Measurements from ENCODE around the gene ZNHIT6. TPM values are rescaled to one million over a fixed set of nuclear protein-coding genes. Genes with fewer than 3 reads are reported as not detected.
A peak's percentile ranks its signal among the peaks of the same experiment; 100 is the strongest.

The ZNHIT6 gene
- total RNA-seq, 2 donors from 2014 or later: 18.8 to 24.0 TPM

DNA sequence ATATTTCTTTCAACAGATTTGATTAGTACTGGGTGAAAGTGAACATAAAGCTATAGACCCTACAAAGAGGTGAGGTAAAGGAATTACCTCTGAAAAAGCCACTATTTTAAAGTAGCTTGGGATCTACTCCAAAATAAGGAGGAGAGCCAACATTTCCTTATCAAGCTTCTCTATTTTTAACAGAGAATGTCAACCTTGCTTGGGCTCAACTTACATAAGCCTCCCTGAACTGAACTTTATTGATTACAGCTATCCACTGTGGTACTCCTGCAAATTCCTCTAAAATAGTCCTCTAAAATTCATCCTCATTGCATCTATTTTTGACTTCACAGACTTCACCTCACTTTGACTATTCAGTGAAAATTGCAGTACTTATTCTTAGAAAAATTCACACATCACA, 10.3 kb downstream of the ZNHIT6 start:
- ATAC-seq (replicated peaks in 1 of 2): no peak
- DNase-seq: no peak
- H3K4me3 Mint-ChIP-seq: no peak overlapping the region
- no peaks in the 10 kb centered on the region for H3K9me3 Mint-ChIP-seq
- H3K36me3 Mint-ChIP-seq (ENCODE audit: insufficient read depth in 2 of 2): peaks cover 0 to 19% of the 10 kb centered on the region in 2 donors
- peaks cover 4% of the 10 kb centered on the region for H3K4me1 Mint-ChIP-seq (ENCODE audit: low read depth)
- H3K27me3 Mint-ChIP-seq (ENCODE audit: low read depth): no peaks in the 10 kb centered on the region
- H3K27ac Mint-ChIP-seq: no peak overlapping the region

DNA sequence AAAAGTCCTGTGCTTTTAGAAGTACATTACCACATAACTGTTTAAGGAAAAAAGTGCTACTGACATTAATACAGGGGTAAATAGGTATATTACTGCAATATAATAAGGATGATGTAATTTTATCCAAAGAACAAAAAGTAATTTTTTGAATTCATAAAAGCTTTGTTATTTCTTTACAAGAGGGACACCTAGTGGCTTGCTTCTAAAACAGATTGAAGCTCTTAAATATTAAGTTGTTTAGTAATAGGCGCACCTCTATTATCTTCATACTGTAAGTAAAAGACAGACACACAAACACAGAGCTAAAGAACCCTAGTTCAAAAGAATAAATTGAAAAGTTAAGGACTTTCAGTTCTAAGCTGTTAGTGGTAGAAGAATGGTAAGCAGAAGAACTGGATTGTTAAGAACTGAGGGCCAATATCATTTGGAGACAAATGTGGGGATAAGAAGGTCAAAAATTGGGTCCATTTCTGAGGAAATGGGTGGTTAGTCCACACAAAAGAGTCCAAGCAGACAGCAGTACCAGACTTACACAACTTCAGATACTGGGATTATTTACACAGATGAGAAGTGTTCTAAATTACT, 15.4 kb downstream of the ZNHIT6 start:
- Mint-ChIP-seq H3K36me3 (ENCODE audit: insufficient read depth in 2 of 2) (peaks cover 0 to 15% of the 10 kb centered on the region in 2 donors), H3K27ac (peak overlapping the region; percentile 69), H3K4me3 (no peak overlapping the region), H3K4me1 (ENCODE audit: low read depth) (no peaks in the 10 kb centered on the region), H3K27me3 (ENCODE audit: low read depth) (no peaks in the 10 kb centered on the region), H3K9me3 (no peaks in the 10 kb centered on the region)
- DNase-seq (no peak), ATAC-seq (replicated peaks in 1 of 2) (no peak)

GRCh38 chr1:85689775-85690404, 18.3 kb downstream of the ZNHIT6 start:
- Mint-ChIP-seq H3K4me3 (no peak overlapping the region), H3K9me3 (no peaks in the 10 kb centered on the region), H3K27me3 (ENCODE audit: low read depth) (no peaks in the 10 kb centered on the region), H3K36me3 (ENCODE audit: insufficient read depth in 2 of 2) (peaks cover 3 to 13% of the 10 kb centered on the region in 2 donors), H3K4me1 (ENCODE audit: low read depth) (no peaks in the 10 kb centered on the region), H3K27ac (no peak overlapping the region)
- ATAC-seq (replicated peaks in 1 of 2) (no peak), DNase-seq (no peak)

GRCh38 chr1:85683292-85684025, 24.8 kb downstream of the ZNHIT6 start:
- Mint-ChIP-seq H3K4me3 (no peak overlapping the region), H3K9me3 (no peaks in the 10 kb centered on the region), H3K36me3 (ENCODE audit: insufficient read depth in 2 of 2) (peaks cover 5% of the 10 kb centered on the region in 2 donors), H3K27me3 (ENCODE audit: low read depth) (no peaks in the 10 kb centered on the region), H3K4me1 (ENCODE audit: low read depth) (no peaks in the 10 kb centered on the region), H3K27ac (no peak overlapping the region)
- DNase-seq: no peak
- ATAC-seq (replicated peaks in 1 of 2): no peak

GRCh38 chr1:85681087-85681486, 27.1 kb downstream of the ZNHIT6 start:
- DNase-seq: no peak
- Mint-ChIP-seq H3K27me3 (ENCODE audit: low read depth) (no peaks in the 10 kb centered on the region), H3K9me3 (no peaks in the 10 kb centered on the region), H3K4me1 (ENCODE audit: low read depth) (no peaks in the 10 kb centered on the region), H3K36me3 (ENCODE audit: insufficient read depth in 2 of 2) (peaks cover 1 to 3% of the 10 kb centered on the region in 2 donors), H3K27ac (no peak overlapping the region), H3K4me3 (no peak overlapping the region)
- no peak for ATAC-seq (replicated peaks in 1 of 2)

GRCh38 chr1:85678193-85678592, 30.0 kb downstream of the ZNHIT6 start:
- Mint-ChIP-seq H3K27ac (no peak overlapping the region), H3K4me3 (no peak overlapping the region), H3K9me3 (no peaks in the 10 kb centered on the region), H3K27me3 (ENCODE audit: low read depth) (no peaks in the 10 kb centered on the region), H3K36me3 (ENCODE audit: insufficient read depth in 2 of 2) (peaks cover 3 to 5% of the 10 kb centered on the region in 2 donors), H3K4me1 (ENCODE audit: low read depth) (no peaks in the 10 kb centered on the region)
- ATAC-seq (replicated peaks in 1 of 2) (no peak), DNase-seq (no peak)

DNA sequence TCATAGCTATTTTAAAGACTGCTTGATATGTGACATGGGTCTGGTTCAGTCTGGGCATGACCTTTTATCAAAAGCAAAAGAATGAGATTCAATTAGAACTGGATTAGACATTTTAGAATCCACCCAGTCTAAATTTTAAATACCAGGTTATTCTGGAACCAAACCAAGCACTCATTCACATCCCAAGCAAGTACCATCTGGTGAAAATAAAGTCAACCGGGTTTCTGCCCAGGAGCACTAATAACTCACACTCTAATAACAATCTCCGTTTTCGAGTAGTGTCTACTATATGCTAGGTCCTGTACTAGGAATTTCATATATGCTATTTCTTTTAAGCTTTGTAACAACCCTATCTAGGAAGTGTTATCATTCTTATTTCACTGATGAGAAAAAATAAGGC, 30.6 kb downstream of the ZNHIT6 start:
- ATAC-seq (replicated peaks in 1 of 2) (no peak), DNase-seq (no peak)
- no peaks in the 10 kb centered on the region for H3K27me3 Mint-ChIP-seq (ENCODE audit: low read depth)
- H3K9me3 Mint-ChIP-seq: no peaks in the 10 kb centered on the region
- no peaks in the 10 kb centered on the region for H3K4me1 Mint-ChIP-seq (ENCODE audit: low read depth)
- no peak overlapping the region for H3K27ac Mint-ChIP-seq
- H3K4me3 Mint-ChIP-seq: no peak overlapping the region
- H3K36me3 Mint-ChIP-seq (ENCODE audit: insufficient read depth in 2 of 2): peaks cover 3 to 5% of the 10 kb centered on the region in 2 donors

GRCh38 chr1:85672031-85672660, 36.1 kb downstream of the ZNHIT6 start:
- DNase-seq (no peak), ATAC-seq (replicated peaks in 1 of 2) (no peak)
- H3K4me3 Mint-ChIP-seq: no peak overlapping the region
- H3K27me3 Mint-ChIP-seq (ENCODE audit: low read depth): no peaks in the 10 kb centered on the region
- no peak overlapping the region for H3K27ac Mint-ChIP-seq
- peaks cover 6 to 26% of the 10 kb centered on the region in 2 donors for H3K36me3 Mint-ChIP-seq (ENCODE audit: insufficient read depth in 2 of 2)
- H3K9me3 Mint-ChIP-seq: no peaks in the 10 kb centered on the region
- H3K4me1 Mint-ChIP-seq (ENCODE audit: low read depth): no peaks in the 10 kb centered on the region

GRCh38 chr1:85665932-85666331, 42.3 kb downstream of the ZNHIT6 start:
- Mint-ChIP-seq H3K9me3 (no peaks in the 10 kb centered on the region), H3K27me3 (ENCODE audit: low read depth) (no peaks in the 10 kb centered on the region), H3K36me3 (ENCODE audit: insufficient read depth in 2 of 2) (peaks cover 6 to 24% of the 10 kb centered on the region in 2 donors), H3K4me3 (no peak overlapping the region), H3K4me1 (ENCODE audit: low read depth) (no peaks in the 10 kb centered on the region), H3K27ac (no peak overlapping the region)
- ATAC-seq (replicated peaks in 1 of 2): no peak
- no peak for DNase-seq

GRCh38 chr1:85663382-85663781, 44.9 kb downstream of the ZNHIT6 start:
- Mint-ChIP-seq H3K27ac (no peak overlapping the region), H3K4me3 (no peak overlapping the region), H3K9me3 (no peaks in the 10 kb centered on the region), H3K27me3 (ENCODE audit: low read depth) (no peaks in the 10 kb centered on the region), H3K36me3 (ENCODE audit: insufficient read depth in 2 of 2) (peaks cover 5 to 8% of the 10 kb centered on the region in 2 donors), H3K4me1 (ENCODE audit: low read depth) (no peaks in the 10 kb centered on the region)
- DNase-seq: no peak
- no peak for ATAC-seq (replicated peaks in 1 of 2)

- ATAC-seq (replicated peaks in 1 of 2): no peak
- Mint-ChIP-seq H3K4me3 (no peak overlapping the region), H3K27ac (no peak overlapping the region), H3K9me3 (no peaks in the 10 kb centered on the region), H3K27me3 (ENCODE audit: low read depth) (no peaks in the 10 kb centered on the region), H3K36me3 (ENCODE audit: insufficient read depth in 2 of 2) (peaks cover 4 to 6% of the 10 kb centered on the region in 2 donors), H3K4me1 (ENCODE audit: low read depth) (no peaks in the 10 kb centered on the region)
- no peak for DNase-seq
Measured at GRCh38 chr1:85661767-85662166, 46.5 kb downstream of the ZNHIT6 start.

DNA sequence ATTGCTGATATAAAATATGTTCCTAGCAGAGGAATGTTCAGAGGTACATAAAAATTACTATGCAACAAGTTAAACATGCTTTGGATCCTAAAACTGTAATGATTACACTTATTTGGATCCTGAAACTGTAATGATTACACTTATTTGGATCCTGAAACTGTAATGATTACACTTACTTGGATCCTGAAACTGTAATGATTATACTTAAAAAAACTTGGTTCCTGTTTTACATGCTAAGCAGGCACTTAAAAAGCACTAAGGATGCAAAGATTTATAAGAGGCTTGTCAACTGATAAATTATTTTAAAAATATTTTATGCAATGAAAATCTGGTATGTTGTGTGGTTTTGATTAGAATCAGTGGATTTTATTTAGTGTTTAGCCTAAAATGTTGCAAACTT, 47.7 kb downstream of the ZNHIT6 start:
- Mint-ChIP-seq H3K36me3 (ENCODE audit: insufficient read depth in 2 of 2) (peaks cover 4 to 9% of the 10 kb centered on the region in 2 donors), H3K4me1 (ENCODE audit: low read depth) (no peaks in the 10 kb centered on the region), H3K4me3 (no peak overlapping the region), H3K27me3 (ENCODE audit: low read depth) (no peaks in the 10 kb centered on the region), H3K27ac (no peak overlapping the region), H3K9me3 (no peaks in the 10 kb centered on the region)
- no peak for DNase-seq
- ATAC-seq (replicated peaks in 1 of 2): no peak

DNA sequence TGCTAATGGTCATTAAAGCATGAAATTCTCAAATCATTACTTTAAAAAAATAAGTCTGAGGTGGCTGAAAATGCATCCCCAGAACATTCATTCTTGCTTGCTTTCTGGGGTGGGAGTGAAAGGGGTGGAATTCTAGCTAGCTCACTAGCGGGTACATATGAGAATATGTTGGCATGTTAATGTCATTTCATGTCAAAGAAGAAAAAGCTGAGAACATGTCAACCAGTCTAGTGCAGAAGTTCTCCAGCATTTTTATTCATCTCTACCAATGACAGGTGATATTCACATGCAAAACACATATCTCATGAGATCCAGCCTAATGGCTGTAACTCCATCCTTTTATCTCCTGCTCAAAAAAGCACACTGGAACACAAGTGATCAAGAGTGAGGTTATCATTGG, 49.1 kb downstream of the ZNHIT6 start:
- DNase-seq: no peak
- ATAC-seq (replicated peaks in 1 of 2): no peak
- Mint-ChIP-seq H3K9me3 (no peaks in the 10 kb centered on the region), H3K36me3 (ENCODE audit: insufficient read depth in 2 of 2) (peaks cover 5 to 14% of the 10 kb centered on the region in 2 donors), H3K27ac (no peak overlapping the region), H3K4me3 (no peak overlapping the region), H3K27me3 (ENCODE audit: low read depth) (no peaks in the 10 kb centered on the region), H3K4me1 (ENCODE audit: low read depth) (peaks cover 10% of the 10 kb centered on the region)

Data from activated T-cell treated with anti-CD3 and anti-CD28 coated beads, Interleukin-2, amount 50 U/mL, for 72 hours (primary cell).